ENCODE data around the gene PNPLA7. TPM values are rescaled to one million over a fixed set of nuclear protein-coding genes. Genes with fewer than 3 reads are reported as not detected.

The PNPLA7 gene
- total RNA-seq, 4 donors from 2014 or later, result 12.2 to 97.0 (median 33.3) TPM

DNA sequence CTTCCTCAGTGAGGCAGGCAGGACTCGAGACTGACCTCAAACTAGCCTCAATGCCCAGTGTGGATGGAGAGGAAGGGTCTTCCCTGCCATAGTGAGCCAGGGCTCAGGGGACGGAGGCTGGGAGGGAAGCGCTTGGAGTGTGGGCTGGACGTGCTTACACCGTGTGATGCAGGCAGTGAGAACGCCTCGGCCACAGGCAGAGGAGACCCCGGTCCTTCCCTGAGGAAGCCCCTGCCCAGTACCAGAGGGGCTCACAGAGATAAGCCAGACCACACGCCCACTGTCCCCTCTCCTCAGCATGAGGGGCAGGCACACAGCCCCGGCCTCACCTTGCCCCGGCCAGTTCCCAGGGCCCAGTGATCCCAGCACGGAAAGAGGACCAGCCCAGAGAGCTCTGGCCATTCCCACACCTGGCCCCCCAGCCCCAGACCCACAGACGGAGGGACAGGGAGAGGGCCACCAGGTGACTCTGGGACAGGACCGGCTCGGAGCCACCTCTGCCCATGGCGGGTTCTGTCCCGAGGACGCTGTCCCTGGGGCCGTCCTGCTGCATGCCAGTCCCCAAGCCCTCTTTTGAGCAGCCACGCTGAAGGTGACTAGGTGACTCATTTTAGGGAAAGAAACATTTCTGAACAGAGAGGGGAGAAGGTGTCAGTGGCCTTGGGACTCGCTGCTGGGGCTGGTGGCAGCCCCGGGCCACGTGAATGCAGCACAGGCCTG, 85.0 kb downstream of the PNPLA7 start:
- no peak for TF ChIP-seq EP300 (IDR thresholded peaks at IDR 0.05)
- TF ChIP-seq POLR2A (IDR thresholded peaks at IDR 0.05), result no peak
- TF ChIP-seq, protein P1, sequence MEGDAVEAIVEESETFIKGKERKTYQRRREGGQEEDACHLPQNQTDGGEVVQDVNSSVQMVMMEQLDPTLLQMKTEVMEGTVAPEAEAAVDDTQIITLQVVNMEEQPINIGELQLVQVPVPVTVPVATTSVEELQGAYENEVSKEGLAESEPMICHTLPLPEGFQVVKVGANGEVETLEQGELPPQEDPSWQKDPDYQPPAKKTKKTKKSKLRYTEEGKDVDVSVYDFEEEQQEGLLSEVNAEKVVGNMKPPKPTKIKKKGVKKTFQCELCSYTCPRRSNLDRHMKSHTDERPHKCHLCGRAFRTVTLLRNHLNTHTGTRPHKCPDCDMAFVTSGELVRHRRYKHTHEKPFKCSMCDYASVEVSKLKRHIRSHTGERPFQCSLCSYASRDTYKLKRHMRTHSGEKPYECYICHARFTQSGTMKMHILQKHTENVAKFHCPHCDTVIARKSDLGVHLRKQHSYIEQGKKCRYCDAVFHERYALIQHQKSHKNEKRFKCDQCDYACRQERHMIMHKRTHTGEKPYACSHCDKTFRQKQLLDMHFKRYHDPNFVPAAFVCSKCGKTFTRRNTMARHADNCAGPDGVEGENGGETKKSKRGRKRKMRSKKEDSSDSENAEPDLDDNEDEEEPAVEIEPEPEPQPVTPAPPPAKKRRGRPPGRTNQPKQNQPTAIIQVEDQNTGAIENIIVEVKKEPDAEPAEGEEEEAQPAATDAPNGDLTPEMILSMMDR (IDR thresholded peaks at IDR 0.05), result no peak
- TF ChIP-seq POLR2AphosphoS5 (IDR thresholded peaks at IDR 0.05), result no peak
- WGBS, result 84% methylated on average over 12 of the region's 23 CpGs

DNA sequence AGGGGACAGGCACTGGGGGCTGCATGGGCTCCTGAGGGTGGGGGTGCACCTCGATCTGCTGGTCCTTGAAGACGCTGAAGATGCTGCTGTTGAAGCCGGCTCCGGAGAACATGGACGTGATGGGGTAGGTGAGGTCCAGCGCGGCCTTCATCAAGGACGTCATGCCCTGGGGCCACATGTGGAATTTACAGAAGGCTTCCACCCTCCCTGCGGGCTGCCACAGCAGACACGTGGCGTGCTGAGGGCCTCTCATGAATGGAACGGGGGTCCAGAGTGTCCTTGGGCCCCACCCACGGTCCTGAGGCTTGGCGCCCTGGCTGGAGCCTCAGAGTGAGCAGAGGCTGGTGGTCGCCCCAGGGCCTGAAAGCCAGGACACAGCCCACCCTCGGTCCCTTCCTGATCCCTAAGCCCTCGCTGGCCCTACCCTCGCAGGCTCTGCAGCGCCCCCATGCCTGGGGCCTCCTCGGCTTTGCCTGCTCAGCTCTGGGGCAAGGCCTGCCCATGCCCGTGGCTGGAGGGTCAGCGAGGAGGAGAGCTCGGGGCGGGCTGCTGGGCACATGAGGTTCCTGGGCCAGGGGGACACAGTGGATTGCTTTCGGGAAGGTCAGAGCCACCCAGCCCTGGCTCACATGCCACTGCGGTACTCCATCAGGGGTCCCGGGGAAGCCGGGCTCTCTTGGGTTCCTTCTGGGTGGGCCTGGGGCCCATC, 85.8 kb downstream of the PNPLA7 start:
- TF ChIP-seq EP300 (IDR thresholded peaks at IDR 0.05) (no peak), POLR2A (IDR thresholded peaks at IDR 0.05) (no peak), POLR2AphosphoS5 (IDR thresholded peaks at IDR 0.05) (no peak)
- peak in 1 of 2 donors; percentile 60 for DNase-seq (ENCODE audit: low spot score in 2 of 2)
- WGBS, result 93% methylated on average over 8 of the region's 28 CpGs
- Histone ChIP-seq H3K4me1 (peaks cover 10% of the 10 kb centered on the region), H3K27me3 (no peaks in the 10 kb centered on the region), H3K4me3 (no peak overlapping the region), H3K9me3 (no peaks in the 10 kb centered on the region), H3K36me3 (peaks cover 30% of the 10 kb centered on the region), H3K27ac (no peak overlapping the region)

More for the DNA sequence above, 85.0 kb downstream of the PNPLA7 start:
- Histone ChIP-seq H3K4me1 (peaks cover 3% of the 10 kb centered on the region), H3K9me3 (no peaks in the 10 kb centered on the region), H3K27me3 (no peaks in the 10 kb centered on the region), H3K36me3 (peaks cover 30% of the 10 kb centered on the region), H3K27ac (no peak overlapping the region), H3K4me3 (no peak overlapping the region)
- peak in 1 of 2 donors; percentile 53 for DNase-seq (ENCODE audit: low spot score in 2 of 2)

DNA sequence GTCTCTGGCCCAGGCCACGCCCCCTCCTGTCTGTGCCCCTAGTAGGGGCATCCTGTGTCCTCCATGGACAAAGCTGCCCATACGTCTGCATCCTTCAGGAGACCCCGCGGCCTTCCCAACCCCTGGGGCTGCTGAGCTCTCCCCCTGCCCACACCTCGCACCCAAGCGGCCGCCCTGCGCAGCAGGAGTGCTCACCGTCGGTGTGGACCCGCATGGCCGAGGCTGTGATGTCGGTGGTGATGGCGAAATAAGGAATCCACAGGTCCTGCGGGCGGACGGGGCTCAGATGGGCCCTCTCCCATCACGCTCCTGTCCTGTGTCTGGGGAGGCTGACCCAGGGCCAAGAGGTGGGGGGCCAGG, 86.3 kb downstream of the PNPLA7 start:
- Histone ChIP-seq H3K4me3 (no peak overlapping the region), H3K27ac (no peak overlapping the region), H3K9me3 (no peaks in the 10 kb centered on the region), H3K27me3 (no peaks in the 10 kb centered on the region), H3K4me1 (peaks cover 12% of the 10 kb centered on the region), H3K36me3 (peaks cover 30% of the 10 kb centered on the region)
- WGBS, result 80% methylated on average over 1 of the region's 18 CpGs
- no peak for DNase-seq (ENCODE audit: low spot score in 2 of 2)
- TF ChIP-seq EP300 (IDR thresholded peaks at IDR 0.05) (no peak), POLR2AphosphoS5 (IDR thresholded peaks at IDR 0.05) (no peak)

DNA sequence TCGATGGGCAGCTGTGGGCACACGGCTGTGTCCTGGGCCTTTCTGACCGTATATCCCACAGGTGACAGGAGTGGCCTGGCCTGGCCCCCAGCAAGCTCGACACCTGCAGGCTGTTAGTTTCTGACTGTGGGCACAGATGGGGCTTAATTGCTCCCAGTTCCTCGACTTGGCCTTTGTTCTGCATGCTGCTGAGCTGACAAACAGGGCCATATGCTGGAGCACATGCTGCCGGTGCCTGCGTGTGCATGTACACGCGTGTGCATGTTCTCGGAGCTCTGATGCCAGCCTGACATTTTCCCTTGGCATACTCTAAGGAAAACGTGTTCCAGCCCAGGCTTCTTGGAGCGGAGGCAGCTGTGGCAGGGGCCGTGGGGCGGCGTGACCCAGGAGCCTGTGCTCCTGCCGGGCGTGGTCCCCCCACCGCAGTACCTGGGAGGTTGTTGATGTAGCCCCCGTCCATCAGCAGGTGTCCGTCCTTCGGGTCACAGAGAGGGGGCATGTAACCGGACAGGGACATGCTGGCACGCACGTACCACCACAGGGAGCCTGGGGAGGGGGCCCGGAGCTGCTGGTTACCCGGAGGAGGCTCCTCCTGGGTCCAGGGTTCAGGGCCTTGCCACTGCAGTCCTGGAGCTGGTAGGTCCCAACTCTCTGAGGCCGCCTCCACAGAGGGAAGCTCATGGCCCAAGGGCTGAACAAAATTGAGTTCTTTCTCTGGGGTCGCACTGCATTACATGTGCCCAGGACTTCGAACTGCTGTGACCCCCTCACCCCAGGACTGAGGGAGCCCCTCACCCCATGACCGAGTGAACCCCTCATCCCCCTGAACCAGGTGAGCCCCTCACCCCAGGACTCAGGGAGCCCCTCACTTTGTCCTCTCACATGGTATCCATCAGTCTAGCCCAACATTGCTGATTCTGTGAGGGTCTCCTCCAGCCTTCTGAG, 86.9 kb downstream of the PNPLA7 start:
- 86% methylated on average over 10 of the region's 30 CpGs for WGBS
- peaks cover 19% of the 10 kb centered on the region for H3K4me1 ChIP-seq
- no peaks in the 10 kb centered on the region for H3K9me3 ChIP-seq
- DNase-seq (ENCODE audit: low spot score in 2 of 2), result peak in 1 of 2 donors; percentile 64
- TF ChIP-seq POLR2AphosphoS5 (IDR thresholded peaks at IDR 0.05), result no peak
- TF ChIP-seq, protein P1 (IDR thresholded peaks at IDR 0.05), result no peak
- no peak for TF ChIP-seq EP300 (IDR thresholded peaks at IDR 0.05)
- no peak for TF ChIP-seq POLR2A (IDR thresholded peaks at IDR 0.05)
- H3K27ac ChIP-seq, result no peak overlapping the region
- peaks cover 30% of the 10 kb centered on the region for H3K36me3 ChIP-seq
- H3K4me3 ChIP-seq, result no peak overlapping the region
- H3K27me3 ChIP-seq, result no peaks in the 10 kb centered on the region

DNA sequence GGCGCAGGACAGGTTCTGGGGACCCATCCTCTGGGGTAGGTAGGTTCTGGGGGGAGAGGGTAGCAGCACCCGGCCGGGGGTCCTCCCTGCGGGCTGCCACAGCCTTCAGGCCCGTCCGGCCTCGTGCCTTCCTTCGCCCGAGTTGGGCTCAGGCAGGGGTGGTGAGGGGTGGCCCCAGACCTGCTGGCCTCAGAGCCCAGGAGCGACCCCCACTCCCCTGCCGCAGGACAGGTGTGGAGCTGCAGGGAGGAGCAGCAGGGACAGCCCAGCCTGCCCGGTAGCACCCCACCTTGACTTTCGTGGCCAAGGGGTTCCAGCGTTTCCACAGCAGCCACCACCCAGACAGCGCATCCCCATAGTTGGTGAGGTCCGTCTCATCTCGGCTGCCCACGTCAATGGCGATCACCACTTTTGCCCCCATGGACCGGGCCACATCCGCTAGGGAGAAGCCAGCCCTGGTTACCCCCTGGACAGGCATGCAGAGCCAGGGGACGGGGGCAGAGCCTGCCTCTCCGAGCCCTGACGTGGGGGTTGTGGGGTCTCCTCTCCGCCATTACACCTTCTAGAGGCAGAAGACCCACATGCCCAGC, 87.7 kb downstream of the PNPLA7 start:
- Histone ChIP-seq H3K36me3 (peaks cover 24% of the 10 kb centered on the region), H3K9me3 (no peaks in the 10 kb centered on the region), H3K4me1 (peaks cover 25% of the 10 kb centered on the region), H3K27me3 (no peaks in the 10 kb centered on the region), H3K27ac (no peak overlapping the region), H3K4me3 (no peak overlapping the region)
- WGBS, result 98% methylated on average over 8 of the region's 25 CpGs
- DNase-seq (ENCODE audit: low spot score in 2 of 2), result peak in 1 of 2 donors; percentile 67
- TF ChIP-seq, protein P1 (IDR thresholded peaks at IDR 0.05), result no peak
- no peak for TF ChIP-seq POLR2A (IDR thresholded peaks at IDR 0.05)
- no peak for TF ChIP-seq POLR2AphosphoS5 (IDR thresholded peaks at IDR 0.05)
- TF ChIP-seq EP300 (IDR thresholded peaks at IDR 0.05), result no peak

All from suprapubic skin (tissue), 4 donors.